A549 (cell line): ENCODE data around the gene ZNF521. TPM values are rescaled to one million over a fixed set of nuclear protein-coding genes. Genes with fewer than 3 reads are reported as not detected.

Source experiments
- ATAC-seq, 2 experiments: fragments of 200-7000 bp in 1 of 2; fragments of >200 bp in 1 of 2; cut with Nextera tagmentation in 1 of 2; cut with Tn5 transposase in 1 of 2; 3 replicates each; pipeline versions ENCODE4 v1.8.0 to v1.9.1; 2018 to 2020; ENCODE audit warnings: mild to moderate bottlenecking in 1 of 2, moderate library complexity in 1 of 2
- CTCF ChIA-PET: fragments of 300-600 bp; sonication (Branson Sonifier 250); formaldehyde crosslinking; extraction: SDS; loops from one replicate; lab custom pipeline; 2021; ENCODE audit warnings: antibody characterized with exemption, inconsistent platforms; lab: Yijun Ruan, JAX
- POLR2A ChIA-PET: fragments of 350-600 bp; formaldehyde crosslinking; extraction: SDS; loops from one replicate; lab custom pipeline; 2021; ENCODE audit warnings: antibody characterized with exemption, inconsistent platforms; lab: Yijun Ruan, JAX
- DNase-seq, 2 experiments: peaks; one replicate each; pipeline versions ENCODE4 v3.0.0 to v3.0.0-alpha.2; 2011 to 2016; ENCODE audit warnings: low read depth in 1 of 2, low spot score in 1 of 2
- FAIRE-seq: peaks from 2 replicates; lab custom pipeline; 2011; peaks lifted over from hg19 to GRCh38; lab: Jason Lieb, UNC
- H3K27ac ChIP-seq, 2 experiments: fragments of >200 bp; sonication (Bioruptor Twin); formaldehyde crosslinking; 3 replicates each; pipeline ENCODE4 v1.5.1; 2016 to 2017
- H3K4me1 ChIP-seq: fragments of >200 bp; sonication (Bioruptor Twin); formaldehyde crosslinking; 3 replicates; pipeline ENCODE4 v1.6.1; 2016
- H3K4me2 ChIP-seq: fragments of >200 bp; sonication (Bioruptor Twin); formaldehyde crosslinking; 3 replicates; pipeline ENCODE4 v1.6.1; 2016
- H3K4me3 ChIP-seq: fragments of >200 bp; sonication (Bioruptor Twin); formaldehyde crosslinking; 3 replicates; pipeline ENCODE4 v1.5.1; 2016
- H3K9me3 ChIP-seq: fragments of >200 bp; sonication (Bioruptor Twin); formaldehyde crosslinking; 3 replicates; pipeline ENCODE4 v1.6.1; 2016
- BCL3 ChIP-seq: fragments of >200 bp; sonication (Bioruptor Twin); formaldehyde crosslinking; IDR thresholded peaks from 3 replicates; pipeline ENCODE4 v1.6.1; 2016
- CBX2 ChIP-seq: fragments of 200-600 bp; sonication (generic); IDR thresholded peaks from 2 replicates; pipeline ENCODE4 v1.6.1; 2016; ENCODE audit warnings: low read depth, mild to moderate bottlenecking, borderline replicate concordance
- CBX8 ChIP-seq: fragments of 200-600 bp; sonication (generic); IDR thresholded peaks from 2 replicates; pipeline ENCODE4 v1.6.1; 2016
- CHD2 ChIP-seq: fragments of 150-350 bp; IDR thresholded peaks from 2 replicates; pipeline ENCODE4 v1.6.1; 2014; ENCODE audit warnings: low read length; ENCODE audit not compliant: partially characterized antibody
- CHD4 ChIP-seq: fragments of 200-600 bp; sonication (generic); IDR thresholded peaks from 2 replicates; pipeline ENCODE4 v1.6.1; 2016; ENCODE audit warnings: antibody characterized with exemption, mild to moderate bottlenecking, borderline replicate concordance
- EHF ChIP-seq: fragments of 250-450 bp; sonication (Bioruptor Pico); IDR thresholded peaks from 2 replicates; pipeline ENCODE4 v1.5.0; 2020; ENCODE audit warnings: mild to moderate bottlenecking
- ESRRA ChIP-seq: fragments of 150-350 bp; IDR thresholded peaks from 2 replicates; pipeline ENCODE4 v1.6.1; 2014; ENCODE audit warnings: mild to moderate bottlenecking, low read length, borderline replicate concordance
- FOSB ChIP-seq: fragments of 250-450 bp; sonication (Bioruptor Pico); IDR thresholded peaks from 2 replicates; pipeline ENCODE4 v1.5.0; 2020; ENCODE audit warnings: mild to moderate bottlenecking, moderate library complexity
- FOSL2 ChIP-seq, 2 experiments: fragments of 450-650 bp in 1 of 2; fragments of >200 bp in 1 of 2; sonication (Bioruptor Twin) in 1 of 2; formaldehyde crosslinking; IDR thresholded peaks; 2 replicates each; pipeline versions ENCODE4 v1.5.0 to v1.6.1; 2016 to 2020; ENCODE audit warnings: mild to moderate bottlenecking in 1 of 2, moderate library complexity in 1 of 2
- GATA3 ChIP-seq: IDR thresholded peaks from 2 replicates; pipeline ENCODE4 v1.6.1; 2012; ENCODE audit warnings: borderline replicate concordance
- HMGXB4 ChIP-seq: fragments of 250-450 bp; sonication (Bioruptor Pico); IDR thresholded peaks from 2 replicates; pipeline ENCODE4 v1.5.0; 2021; ENCODE audit warnings: mild to moderate bottlenecking, moderate library complexity, borderline replicate concordance
- HOXB5 ChIP-seq: fragments of 250-450 bp; sonication (Bioruptor Pico); IDR thresholded peaks from 2 replicates; pipeline ENCODE4 v1.5.0; 2020; ENCODE audit warnings: mild to moderate bottlenecking, moderate library complexity
- JUN ChIP-seq, 2 experiments: fragments of >200 bp; sonication (Bioruptor Twin); formaldehyde crosslinking; IDR thresholded peaks; 2 replicates in 1 of 2; 3 replicates in 1 of 2; pipeline ENCODE4 v1.6.1; 2016 to 2017
- MAFK ChIP-seq: fragments of 450-650 bp; IDR thresholded peaks from 2 replicates; pipeline ENCODE4 v1.6.1; 2014; ENCODE audit not compliant: partially characterized antibody
- MAX ChIP-seq: IDR thresholded peaks from 2 replicates; pipeline ENCODE4 v1.6.1; 2012
- MAZ ChIP-seq: fragments of 150-350 bp; IDR thresholded peaks from 2 replicates; pipeline ENCODE4 v1.6.1; 2014; ENCODE audit warnings: antibody characterized with exemption, low read depth, low read length, borderline replicate concordance
- POLR2A ChIP-seq: IDR thresholded peaks from 2 replicates; pipeline ENCODE4 v1.6.1; 2012; ENCODE audit warnings: mild to moderate bottlenecking, low read length
- POLR2AphosphoS2 ChIP-seq: conservative IDR thresholded peaks from 2 replicates; pipeline ENCODE4 v1.6.1; 2012; ENCODE audit warnings: low read length, improper control_type of control experiment, inconsistent platforms
- RAD21 ChIP-seq, 2 experiments: fragments of >200 bp in 1 of 2; sonication (Bioruptor Twin) in 1 of 2; formaldehyde crosslinking in 1 of 2; IDR thresholded peaks in 1 of 2; conservative IDR thresholded peaks in 1 of 2; 2 replicates in 1 of 2; 3 replicates in 1 of 2; pipeline ENCODE4 v1.6.1; 2012 to 2018; ENCODE audit warnings: inconsistent platforms in 1 of 2
- RNF2 ChIP-seq: fragments of 200-600 bp; sonication (generic); IDR thresholded peaks from 2 replicates; pipeline ENCODE4 v1.6.1; 2016; ENCODE audit warnings: low read depth, mild to moderate bottlenecking, antibody characterized with exemption, moderate library complexity, borderline replicate concordance
- SMC3 ChIP-seq: fragments of >200 bp; sonication (Bioruptor Twin); formaldehyde crosslinking; IDR thresholded peaks from 3 replicates; pipeline ENCODE4 v1.6.1; 2018; ENCODE audit warnings: inconsistent platforms
- ZNF302 ChIP-seq: fragments of 250-450 bp; sonication (Bioruptor Pico); IDR thresholded peaks from 2 replicates; pipeline ENCODE4 v1.9.0; 2021; ENCODE audit warnings: inconsistent platforms, mild to moderate bottlenecking, moderate library complexity
- ZSCAN20 ChIP-seq: fragments of 250-450 bp; sonication (Bioruptor Pico); IDR thresholded peaks from 2 replicates; pipeline ENCODE4 v1.8.0; 2022; ENCODE audit warnings: mild to moderate bottlenecking, moderate library complexity
- WGBS: methylation state at CpG from one replicate; pipeline ENCODE4 v1.1.6; 2017; ENCODE audit errors: missing lambda C conversion rate; 5-methylcytosine and 5-hydroxymethylcytosine counted together
- polyA plus RNA-seq, 4 experiments: library from polyadenylated mRNA; depleted of rRNA in 3 of 4; stranded (reverse); fragments of >200 nt; fragmentation: RNase III in 1 of 4; extraction: RNeasy Plus Mini Kit Qiagen cat#74134 plus additional on column Dnase treatment in 1 of 4; gene quantifications; 2 replicates in 3 of 4; 3 replicates in 1 of 4; pipeline ENCODE4 v1.2.3, GENCODE V29; 2011 to 2017
- TF ChIP-seq, protein P1 (sequence below): fragments of 250-450 bp; sonication (Bioruptor Pico); IDR thresholded peaks from 2 replicates; pipeline ENCODE4 v1.5.0; 2020; ENCODE audit warnings: low read depth, mild to moderate bottlenecking, moderate library complexity
- TF ChIP-seq, protein P2 (sequence below): fragments of 450-650 bp; IDR thresholded peaks from 2 replicates; pipeline ENCODE4 v1.6.1; 2014; ENCODE audit warnings: antibody characterized with exemption

The ZNF521 gene
- polyA plus RNA-seq, 2 of the 4 experiments (the other 2 are of a cell fraction) = not detected

- DNase-seq (no peak), FAIRE-seq (no peak), ATAC-seq (no peak)
- Histone ChIP-seq H3K4me1 (no peaks in the 10 kb centered on the region), H3K4me3 (no peak overlapping the region), H3K9me3 (no peaks in the 10 kb centered on the region), H3K27ac (no peak overlapping the region), H3K4me2 (no peak overlapping the region)
- TF ChIP-seq HOXB5 (CRISPR knock-in tag) (no peak), MAZ (no peak), RNF2 (no peak), GATA3 (no peak), JUN (IDR thresholded peaks at IDR 0.05) (no peak), MAFK (no peak), ZSCAN20 (CRISPR knock-in tag) (no peak), MAX (no peak), CBX2 (no peak), SMC3 (no peak), FOSB (no peak), BCL3 (no peak)
- CTCF ChIA-PET = no interaction called here
- POLR2A ChIA-PET = no interaction called here
- 7% methylated on average over 7 of the region's 7 CpGs for WGBS
Measured at GRCh38 chr18:25057491-25058050, 294.4 kb downstream of the ZNF521 start.

GRCh38 chr18:25056429-25056828 lies 295.5 kb downstream of the ZNF521 start:
- no peak overlapping the region for H3K4me3 ChIP-seq
- TF ChIP-seq CHD2 = no peak
- TF ChIP-seq CHD4 = no peak
- TF ChIP-seq MAX = no peak
- no peak for TF ChIP-seq CBX8
- no peak for TF ChIP-seq SMC3
- TF ChIP-seq RNF2 = no peak
- no peak for TF ChIP-seq FOSL2 (IDR thresholded peaks at IDR 0.05)
- TF ChIP-seq FOSL2 (CRISPR knock-in tag; IDR thresholded peaks at IDR 0.05) = no peak
- TF ChIP-seq, protein P1, sequence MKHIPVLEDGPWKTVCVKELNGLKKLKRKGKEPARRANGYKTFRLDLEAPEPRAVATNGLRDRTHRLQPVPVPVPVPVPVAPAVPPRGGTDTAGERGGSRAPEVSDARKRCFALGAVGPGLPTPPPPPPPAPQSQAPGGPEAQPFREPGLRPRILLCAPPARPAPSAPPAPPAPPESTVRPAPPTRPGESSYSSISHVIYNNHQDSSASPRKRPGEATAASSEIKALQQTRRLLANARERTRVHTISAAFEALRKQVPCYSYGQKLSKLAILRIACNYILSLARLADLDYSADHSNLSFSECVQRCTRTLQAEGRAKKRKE = no peak
- no peak for TF ChIP-seq EHF
- TF ChIP-seq ZNF302 (CRISPR knock-in tag) = no peak
- no peak for TF ChIP-seq POLR2AphosphoS2
- no peak for TF ChIP-seq FOSB
- TF ChIP-seq GATA3 = no peak
- TF ChIP-seq BCL3 = no peak
- TF ChIP-seq, protein P2, sequence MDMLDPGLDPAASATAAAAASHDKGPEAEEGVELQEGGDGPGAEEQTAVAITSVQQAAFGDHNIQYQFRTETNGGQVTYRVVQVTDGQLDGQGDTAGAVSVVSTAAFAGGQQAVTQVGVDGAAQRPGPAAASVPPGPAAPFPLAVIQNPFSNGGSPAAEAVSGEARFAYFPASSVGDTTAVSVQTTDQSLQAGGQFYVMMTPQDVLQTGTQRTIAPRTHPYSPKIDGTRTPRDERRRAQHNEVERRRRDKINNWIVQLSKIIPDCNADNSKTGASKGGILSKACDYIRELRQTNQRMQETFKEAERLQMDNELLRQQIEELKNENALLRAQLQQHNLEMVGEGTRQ = no peak
- no peak for TF ChIP-seq HMGXB4
- TF ChIP-seq RAD21 (conservative IDR thresholded peaks at IDR 0.05 in 1 of 2, IDR thresholded peaks at IDR 0.05 in 1 of 2) = no peak
- TF ChIP-seq CBX2 = no peak
- no peak for TF ChIP-seq POLR2A
- no peak for TF ChIP-seq ESRRA
- TF ChIP-seq, all 56 proteins: peak for 0
- no peak overlapping the region for H3K27ac ChIP-seq
- ChIA-PET POLR2A (no interaction called here), CTCF (no interaction called here)
- H3K9me3 ChIP-seq = no peaks in the 10 kb centered on the region
- FAIRE-seq = no peak
- WGBS = 61% methylated on average over 8 of the region's 8 CpGs
- no peaks in the 10 kb centered on the region for H3K4me1 ChIP-seq
- H3K4me2 ChIP-seq = no peak overlapping the region
- DNase-seq = no peak
- ATAC-seq = no peak
